SKM-1 (cell line): ENCODE data around the gene PPP1R3F.
"Not testable (repeated sequence)": the region's sequence is repeated elsewhere in the genome, so short reads cannot be mapped to it uniquely, and the experiment has no call there.

Source experiments
- DNase-seq: peaks from one replicate; lab custom pipeline; 2025; ENCODE audit not compliant: unreplicated experiment; lab: John Stamatoyannopoulos, UW

PPP1R3F gene

DNA sequence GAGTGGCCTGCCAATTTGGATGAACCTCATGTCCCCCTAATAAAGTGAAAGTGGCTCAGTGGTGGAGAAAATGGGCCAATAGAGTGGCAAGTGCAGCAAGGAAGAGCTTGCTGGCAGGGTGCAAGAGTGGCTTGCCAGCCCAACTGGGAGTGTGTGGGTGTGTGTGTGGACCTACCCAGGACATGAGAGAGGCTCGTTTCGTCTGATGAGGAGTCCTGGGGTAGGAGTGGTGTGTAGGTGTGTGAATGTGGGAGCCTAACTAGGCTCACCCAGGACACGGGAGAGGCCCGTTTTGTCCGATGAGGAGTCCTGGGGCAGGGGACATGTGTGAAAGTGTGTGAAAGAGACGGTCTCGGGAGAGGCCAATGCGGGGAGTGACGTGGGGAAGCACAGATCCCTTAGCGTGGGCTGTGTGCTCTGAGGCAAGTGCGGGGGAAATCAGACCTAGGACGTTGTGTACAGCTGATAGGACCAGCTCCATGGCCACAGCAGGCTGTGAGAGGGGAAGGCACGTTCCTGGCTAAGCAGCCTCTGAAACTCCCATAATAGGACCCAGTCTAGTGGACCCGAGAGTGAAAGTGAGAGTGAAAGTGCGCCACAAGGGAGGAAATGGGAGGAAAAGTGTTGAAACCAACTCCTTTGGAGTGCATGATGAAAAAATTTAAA lies 39.1 kb downstream of the PPP1R3F start:
- DNase-seq = no peak

DNA sequence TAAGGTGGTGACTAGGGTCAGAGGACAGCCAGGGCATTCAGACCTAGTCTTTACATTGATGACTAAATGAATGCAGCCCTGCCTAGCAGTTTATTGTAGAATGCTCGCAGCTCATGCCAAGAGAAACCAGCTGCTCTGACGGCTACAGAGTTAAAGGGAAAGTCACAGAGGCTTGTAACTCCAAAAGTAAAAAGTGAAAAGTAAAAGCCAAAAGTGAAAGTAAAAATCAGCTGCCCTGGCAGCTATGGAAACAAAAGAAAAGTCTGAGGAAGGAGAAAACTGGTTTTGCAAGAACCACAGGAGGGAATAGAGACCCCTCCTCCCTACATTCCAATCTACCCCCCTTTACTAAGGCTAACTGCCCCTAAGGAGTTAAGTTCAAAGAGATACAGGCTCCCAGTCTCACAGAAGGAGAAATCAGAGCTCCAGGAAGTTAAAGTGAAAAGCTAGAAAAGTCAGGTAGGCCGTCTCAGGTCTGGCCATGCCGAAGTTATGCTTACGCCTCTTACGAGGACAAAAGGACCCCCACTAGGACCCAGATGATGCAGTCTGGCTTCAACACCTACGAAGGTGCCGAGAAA lies 39.9 kb downstream of the PPP1R3F start:
- DNase-seq = no peak

DNA sequence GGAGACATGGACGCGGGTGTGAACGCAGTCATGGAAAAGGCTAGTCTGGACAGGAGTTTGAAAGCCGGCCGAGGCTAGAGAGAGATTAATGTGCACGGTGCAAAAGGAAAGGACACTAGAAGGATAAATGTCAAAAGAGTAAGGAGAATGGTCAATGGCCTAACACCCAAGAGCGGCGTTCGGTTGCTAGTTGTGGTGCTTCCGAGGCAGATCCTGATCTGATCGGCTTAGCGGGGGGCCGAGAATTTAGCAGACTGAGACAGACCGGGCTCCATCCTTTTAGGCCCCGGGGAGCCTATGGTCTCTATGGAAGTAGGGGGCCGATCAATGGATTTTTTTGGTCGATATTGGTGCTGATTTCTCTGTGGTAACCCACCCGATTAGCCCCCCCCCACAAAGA lies 40.8 kb downstream of the PPP1R3F start:
- no peak for DNase-seq

GRCh38 chrX:49312176-49312575 lies 42.6 kb downstream of the PPP1R3F start:
- no peak for DNase-seq

- no peak for DNase-seq
Observed at GRCh38 chrX:49316085-49316484, 46.5 kb downstream of the PPP1R3F start.

DNA sequence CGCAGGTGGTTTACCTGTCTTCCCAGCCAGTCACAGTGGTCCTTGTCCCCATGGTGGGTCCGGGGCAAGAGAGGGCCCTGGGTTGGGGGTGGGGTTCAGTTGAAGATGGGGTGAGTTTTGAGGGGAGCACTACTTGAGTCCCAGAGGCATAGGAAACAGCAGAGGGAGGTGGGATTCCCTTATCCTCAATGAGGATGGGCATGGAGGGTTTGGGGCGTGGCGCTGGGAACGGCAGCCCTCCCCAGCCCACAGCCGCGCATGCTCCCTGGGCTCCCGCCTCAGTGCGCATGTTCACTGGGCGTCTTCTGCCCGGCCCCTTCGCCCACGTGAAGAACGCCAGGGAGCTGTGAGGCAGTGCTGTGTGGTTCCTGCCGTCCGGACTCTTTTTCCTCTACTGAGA lies 52.1 kb downstream of the PPP1R3F start, which contains the start of gene GAGE12J:
TSS of gene GAGE12J (plus strand) at position 301 of the 400 bp plus-strand sequence. CDS start 1,157 bp downstream, outside the sequence.
- not testable (repeated sequence) for DNase-seq

DNA sequence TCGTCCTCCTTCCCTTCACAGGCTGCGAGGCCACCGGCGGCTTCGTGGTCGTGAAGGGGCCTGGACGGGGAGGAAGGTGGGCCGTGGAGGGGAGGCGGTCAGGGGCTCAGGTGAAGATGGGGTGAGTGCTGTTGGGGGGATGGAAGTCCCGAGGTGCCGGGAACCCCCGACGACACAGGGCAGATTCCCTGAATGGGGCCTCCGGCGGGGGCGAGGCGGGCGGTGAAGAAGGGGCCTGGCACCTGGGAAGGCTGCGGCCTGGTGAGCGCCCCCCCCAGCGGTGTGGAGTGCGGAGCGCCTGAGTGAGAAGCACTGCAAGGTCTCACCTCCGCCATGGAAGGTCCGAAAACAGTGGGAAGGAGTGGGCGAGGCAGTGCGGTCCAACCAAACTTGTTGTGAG lies 52.7 kb downstream of the PPP1R3F start:
- DNase-seq = not testable (repeated sequence)

DNA sequence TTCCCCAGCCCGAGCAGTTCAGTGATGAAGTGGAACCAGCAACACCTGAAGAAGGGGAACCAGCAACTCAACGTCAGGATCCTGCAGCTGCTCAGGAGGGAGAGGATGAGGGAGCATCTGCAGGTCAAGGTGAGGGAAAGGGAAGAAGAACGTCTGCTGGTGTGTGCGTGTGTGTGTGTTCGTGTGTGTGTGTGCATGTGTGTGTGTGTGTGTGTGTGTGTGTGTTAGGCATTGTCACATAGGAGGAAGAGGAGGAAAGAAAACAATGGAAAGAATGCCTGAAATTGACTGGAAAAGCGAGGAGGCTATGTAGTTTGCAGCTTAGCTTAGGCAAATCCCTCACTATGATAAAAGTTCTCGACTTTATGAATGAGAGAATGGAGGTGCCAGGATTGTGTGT lies 54.1 kb downstream of the PPP1R3F start:
- not testable (repeated sequence) for DNase-seq

DNA sequence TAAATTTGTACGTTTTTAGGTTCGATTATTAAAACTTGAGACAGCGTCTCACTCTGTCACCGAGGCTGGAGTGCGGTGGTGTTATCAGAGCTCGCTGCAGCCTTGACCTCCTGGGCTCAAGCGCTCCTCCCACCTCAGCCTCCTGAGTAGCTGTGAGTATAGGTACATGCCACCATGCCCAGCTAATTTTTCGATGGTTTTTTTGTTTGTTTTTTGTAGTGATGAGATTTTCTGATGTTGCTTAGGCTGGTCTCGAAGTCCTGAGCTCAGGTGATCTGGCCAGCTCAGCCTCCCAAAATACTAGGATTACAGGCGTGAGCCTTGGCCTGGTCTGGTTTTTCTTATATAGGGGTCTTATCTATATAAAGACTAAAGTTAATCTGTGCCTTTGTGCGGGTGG lies 60.8 kb downstream of the PPP1R3F start:
- DNase-seq = not testable (repeated sequence)

DNA sequence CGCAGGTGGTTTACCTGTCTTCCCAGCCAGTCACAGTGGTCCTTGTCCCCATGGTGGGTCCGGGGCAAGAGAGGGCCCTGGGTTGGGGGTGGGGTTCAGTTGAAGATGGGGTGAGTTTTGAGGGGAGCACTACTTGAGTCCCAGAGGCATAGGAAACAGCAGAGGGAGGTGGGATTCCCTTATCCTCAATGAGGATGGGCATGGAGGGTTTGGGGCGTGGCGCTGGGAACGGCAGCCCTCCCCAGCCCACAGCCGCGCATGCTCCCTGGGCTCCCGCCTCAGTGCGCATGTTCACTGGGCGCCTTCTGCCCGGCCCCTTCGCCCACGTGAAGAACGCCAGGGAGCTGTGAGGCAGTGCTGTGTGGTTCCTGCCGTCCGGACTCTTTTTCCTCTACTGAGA lies 61.7 kb downstream of the PPP1R3F start, which contains the start of gene GAGE13:
TSS of gene GAGE13 (plus strand) at position 301 of the 400 bp plus-strand sequence. CDS start 1,156 bp downstream, outside the sequence.
- DNase-seq = not testable (repeated sequence)

DNA sequence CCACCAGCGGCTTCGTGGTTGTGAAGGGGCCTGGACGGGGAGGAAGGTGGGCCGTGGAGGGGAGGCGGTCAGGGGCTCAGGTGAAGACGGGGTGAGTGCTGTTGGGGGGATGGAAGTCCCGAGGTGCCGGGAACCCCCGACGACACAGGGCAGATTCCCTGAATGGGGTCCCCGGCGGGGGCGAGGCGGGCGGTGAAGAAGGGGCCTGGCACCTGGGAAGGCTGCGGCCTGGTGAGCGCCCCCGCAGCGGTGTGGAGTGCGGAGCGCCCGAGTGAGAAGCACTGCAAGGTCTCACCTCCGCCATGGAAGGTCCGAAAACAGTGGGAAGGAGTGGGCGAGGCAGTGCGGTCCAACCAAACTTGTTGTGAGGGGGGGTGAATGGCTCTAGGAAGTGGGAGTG lies 62.2 kb downstream of the PPP1R3F start:
- DNase-seq = not testable (repeated sequence)
